Fibroblast of villous mesenchyme (primary cell): ENCODE results near the gene DUS2. TPM values are rescaled to one million over a fixed set of nuclear protein-coding genes. Genes with fewer than 3 reads are reported as not detected.
A peak's percentile ranks its signal among the peaks of the same experiment; 100 is the strongest.

Source experiments
- DNase-seq: peaks from one replicate; pipeline ENCODE4 v3.0.0-alpha.2; 2010; ENCODE audit warnings: low read depth
- H3K4me3 ChIP-seq: 2 replicates; pipeline ENCODE4 v1.5.1; 2011; ENCODE audit warnings: low read depth, mild to moderate bottlenecking, low read length
- CTCF ChIP-seq: IDR thresholded peaks from 2 replicates; pipeline ENCODE4 v1.5.1; 2012; ENCODE audit warnings: low read depth, mild to moderate bottlenecking, low read length; ENCODE audit not compliant: insufficient read depth
- total RNA-seq: library from RNA; depleted of rRNA; stranded (reverse); fragments of >200 nt; gene quantifications from 2 replicates; pipeline ENCODE4 v1.2.3, GENCODE V29; 2012

DUS2 gene
- total RNA-seq, 1 donor = 19.4 TPM

GRCh38 chr16:67982011-67982696, 40.9 kb upstream of the DUS2 start:
- TF ChIP-seq CTCF = no peak
- no peak for DNase-seq
- no peak overlapping the region for H3K4me3 ChIP-seq

GRCh38 chr16:67986949-67987348, 36.1 kb upstream of the DUS2 start:
- no peak overlapping the region for H3K4me3 ChIP-seq
- no peak for TF ChIP-seq CTCF
- no peak for DNase-seq

GRCh38 chr16:67987460-67988160, 35.5 kb upstream of the DUS2 start:
- DNase-seq = peak; percentile 19
- no peak for TF ChIP-seq CTCF
- H3K4me3 ChIP-seq = no peak overlapping the region

- no peak for TF ChIP-seq CTCF
Observed at GRCh38 chr16:67988675-67989074, 34.4 kb upstream of the DUS2 start.

GRCh38 chr16:67989322-67990017, 33.6 kb upstream of the DUS2 start:
- no peak overlapping the region for H3K4me3 ChIP-seq
- no peak for DNase-seq
- no peak for TF ChIP-seq CTCF

More at GRCh38 chr16:67988675-67989074, 34.4 kb upstream of the DUS2 start:
- no peak for DNase-seq
- no peak overlapping the region for H3K4me3 ChIP-seq

- TF ChIP-seq CTCF = no peak
- no peak for DNase-seq
- H3K4me3 ChIP-seq = no peak overlapping the region
Observed at GRCh38 chr16:67990018-67990386, 33.1 kb upstream of the DUS2 start.
